OCI-LY3 (cell line): ENCODE data around the gene TNNI2.

Experiments used
- H2AFZ ChIP-seq: fragments of 200-600, 300-600 bp; shearing (Covaris generic); 2 replicates; pipeline ENCODE4 v1.6.0; 2014; ENCODE audit warnings: antibody characterized with exemption, low read depth, low read length
- H3K27ac ChIP-seq: fragments of 200-600, 300-600 bp; sonication (generic); 2 replicates; pipeline ENCODE4 v1.5.1; 2014; ENCODE audit warnings: mild to moderate bottlenecking, low read length, moderate library complexity, mixed read lengths
- H3K27me3 ChIP-seq: fragments of 200-600, 300-600 bp; sonication (generic); 2 replicates; pipeline ENCODE4 v1.6.1; 2014; ENCODE audit warnings: low read depth, low read length, mixed read lengths
- H3K36me3 ChIP-seq: fragments of 200-600, 300-600 bp; sonication (generic); replicated peaks from 2 replicates; pipeline ENCODE3; 2014; ENCODE audit warnings: low read depth, low read length, mixed read lengths
- H3K4me1 ChIP-seq: fragments of 300-600, 200-600 bp; sonication (generic); 2 replicates; pipeline ENCODE4 v1.6.1; 2014; ENCODE audit warnings: low read length, mixed read lengths
- H3K4me2 ChIP-seq: fragments of 200-600, 300-600 bp; sonication (generic); 2 replicates; pipeline ENCODE4 v1.6.1; 2014; ENCODE audit warnings: low read length, mixed read lengths
- H3K4me3 ChIP-seq: fragments of 300-600, 200-600 bp; sonication (generic); 2 replicates; pipeline ENCODE4 v1.5.1; 2014; ENCODE audit warnings: antibody characterized with exemption, mild to moderate bottlenecking, low read length, moderate library complexity
- H3K79me2 ChIP-seq: fragments of 300-600, 200-600 bp; shearing (Covaris generic); 2 replicates; pipeline ENCODE4 v1.6.1; 2014; ENCODE audit warnings: mild to moderate bottlenecking, low read length, mixed read lengths
- H3K9ac ChIP-seq: fragments of 300-600, 200-600 bp; shearing (Covaris generic); 2 replicates; pipeline ENCODE4 v1.6.0; 2014; ENCODE audit warnings: mild to moderate bottlenecking, low read length, moderate library complexity
- H3K9me3 ChIP-seq: fragments of 200-600, 300-600 bp; shearing (Covaris generic); 2 replicates; pipeline ENCODE4 v1.6.1; 2014; ENCODE audit warnings: low read length, mixed read lengths; ENCODE audit not compliant: insufficient read depth
- H4K20me1 ChIP-seq: fragments of 200-600, 300-600 bp; sonication (generic); 2 replicates; pipeline ENCODE4 v1.6.1; 2016; ENCODE audit warnings: low read length, mixed read lengths; ENCODE audit not compliant: insufficient read depth
- CTCF ChIP-seq: fragments of 200-600, 300-600 bp; sonication (generic); IDR thresholded peaks from 2 replicates; pipeline ENCODE4 v1.5.1; 2014; ENCODE audit warnings: antibody characterized with exemption, low read length, low read depth
- EZH2phosphoT487 ChIP-seq: fragments of 200-600 bp; shearing (Covaris generic); IDR thresholded peaks from 2 replicates; pipeline ENCODE4 v1.6.1; 2018; ENCODE audit warnings: antibody characterized with exemption, mixed run types, low read depth

Gene TNNI2

DNA sequence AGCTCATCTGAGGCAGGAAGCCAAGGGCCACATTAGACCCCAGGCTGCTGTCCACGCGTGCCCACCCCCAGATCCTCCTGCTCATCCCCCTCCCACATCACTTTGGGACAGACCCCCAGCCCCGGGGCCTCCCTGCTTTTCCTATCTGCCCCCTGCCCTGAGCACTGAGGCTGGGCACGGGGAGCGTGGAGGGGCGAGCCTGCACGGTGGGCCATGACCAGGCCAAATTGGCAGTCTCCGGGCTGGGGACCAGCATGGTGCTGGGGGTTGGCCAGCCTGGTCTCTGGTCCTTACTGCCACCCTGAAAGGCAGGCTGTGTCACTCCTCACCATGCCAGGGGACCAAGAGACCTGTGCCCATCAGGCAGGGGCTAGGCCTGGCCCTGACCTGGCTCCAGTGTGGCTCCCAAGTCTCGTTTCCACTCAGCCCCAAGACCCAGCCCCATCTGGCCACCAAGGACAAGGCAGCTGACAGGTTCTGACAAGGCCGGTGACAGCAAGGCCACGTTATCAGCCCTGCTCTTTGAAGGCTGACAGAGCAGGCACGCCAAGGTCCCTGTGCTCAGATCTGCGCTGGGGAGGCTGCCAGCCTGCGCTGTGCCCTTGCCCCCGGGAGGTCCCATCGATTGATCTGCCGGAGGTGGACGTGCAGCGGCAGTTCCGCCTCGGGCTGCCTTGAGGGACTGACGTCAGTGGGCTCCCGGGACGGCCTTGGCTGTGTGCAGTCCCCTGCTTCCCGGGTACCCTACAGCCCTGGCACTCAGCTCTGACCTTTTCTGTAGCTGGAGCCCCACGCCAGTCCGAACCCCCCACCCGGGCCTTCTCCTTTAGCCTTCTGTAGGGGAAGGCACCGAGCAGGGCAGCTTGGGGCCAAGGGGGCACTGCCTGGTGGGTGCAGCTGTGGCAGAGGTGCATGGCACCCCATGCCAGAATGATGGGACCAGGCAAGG, 3.6 kb downstream of the TNNI2 start:
- no peak overlapping the region for H2AFZ ChIP-seq
- no peak overlapping the region for H3K4me3 ChIP-seq
- H3K27ac ChIP-seq: no peak overlapping the region
- no peak overlapping the region for H3K9ac ChIP-seq
- no peaks in the 10 kb centered on the region for H4K20me1 ChIP-seq
- H3K4me2 ChIP-seq: no peak overlapping the region
- TF ChIP-seq EZH2phosphoT487 (no peak), CTCF (no peak)
- H3K36me3 ChIP-seq: no peaks in the 10 kb centered on the region
- no peaks in the 10 kb centered on the region for H3K9me3 ChIP-seq
- H3K79me2 ChIP-seq: no peaks in the 10 kb centered on the region
- peaks cover 34% of the 10 kb centered on the region for H3K27me3 ChIP-seq
- peaks cover 75% of the 10 kb centered on the region for H3K4me1 ChIP-seq

DNA sequence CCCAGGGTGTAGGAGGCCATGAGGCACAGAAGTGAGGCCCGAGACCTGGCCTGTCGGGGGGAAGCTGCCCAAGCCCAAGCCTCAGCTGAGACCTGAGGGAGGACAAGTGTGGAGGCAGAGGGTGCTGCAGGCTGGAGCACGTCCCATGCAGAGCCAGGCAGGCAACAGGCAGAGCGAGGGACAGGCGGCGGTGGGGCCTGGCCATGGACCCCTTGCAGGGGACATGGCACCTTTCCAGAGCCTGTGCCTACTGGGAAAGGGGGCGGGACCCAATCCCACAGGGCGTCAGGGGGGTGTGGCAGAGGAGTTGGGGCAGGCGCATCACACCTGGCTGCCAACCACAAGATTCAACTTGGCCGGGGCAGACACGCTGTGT, 4.3 kb downstream of the TNNI2 start:
- H3K9ac ChIP-seq: no peak overlapping the region
- no peaks in the 10 kb centered on the region for H3K9me3 ChIP-seq
- H3K4me2 ChIP-seq: no peak overlapping the region
- no peak overlapping the region for H2AFZ ChIP-seq
- H3K4me3 ChIP-seq: no peak overlapping the region
- no peaks in the 10 kb centered on the region for H4K20me1 ChIP-seq
- no peak overlapping the region for H3K27ac ChIP-seq
- TF ChIP-seq EZH2phosphoT487: no peak
- TF ChIP-seq CTCF: no peak
- no peaks in the 10 kb centered on the region for H3K36me3 ChIP-seq
- H3K27me3 ChIP-seq: peaks cover 34% of the 10 kb centered on the region
- peaks cover 72% of the 10 kb centered on the region for H3K4me1 ChIP-seq
- H3K79me2 ChIP-seq: no peaks in the 10 kb centered on the region

DNA sequence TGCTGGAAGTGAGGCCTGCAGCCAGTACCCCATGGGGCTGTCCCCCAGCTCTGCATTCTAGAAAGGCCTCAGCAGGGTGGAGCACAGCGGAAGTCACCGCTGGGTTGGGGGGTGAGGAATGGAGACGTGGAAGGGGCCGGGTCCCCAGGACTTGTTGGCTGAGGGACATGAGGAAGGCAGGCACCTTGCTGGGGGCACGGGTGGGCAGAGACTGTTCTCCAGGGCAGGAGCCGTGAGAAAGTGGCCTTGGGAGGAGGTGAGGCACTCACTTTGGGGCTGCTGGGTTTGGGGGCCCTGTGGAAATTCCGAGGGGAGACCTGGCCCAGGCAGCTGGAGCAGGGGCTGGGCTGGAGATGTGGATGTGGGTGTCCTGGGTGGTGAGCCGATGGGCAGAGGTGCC, 5.0 kb downstream of the TNNI2 start:
- H4K20me1 ChIP-seq: no peaks in the 10 kb centered on the region
- no peaks in the 10 kb centered on the region for H3K9me3 ChIP-seq
- peak overlapping the region; percentile 28; the same call in 1 of the 2 replicates for H2AFZ ChIP-seq
- H3K9ac ChIP-seq: peak overlapping the region; percentile 45; the same call in 1 of the 2 replicates
- TF ChIP-seq CTCF: no peak
- TF ChIP-seq EZH2phosphoT487: no peak
- peak overlapping the region; percentile 64 for H3K4me2 ChIP-seq
- H3K27me3 ChIP-seq: peaks cover 34% of the 10 kb centered on the region
- H3K27ac ChIP-seq: no peak overlapping the region
- peaks cover 65% of the 10 kb centered on the region for H3K4me1 ChIP-seq
- no peaks in the 10 kb centered on the region for H3K36me3 ChIP-seq
- peak overlapping the region; percentile 59; the same call in 1 of the 2 replicates for H3K4me3 ChIP-seq
- no peaks in the 10 kb centered on the region for H3K79me2 ChIP-seq
